ENCODE data around the gene ZNF532.

GRCh38 chr18:59013744-59014143 lies 149.1 kb downstream of the ZNF532 start:
- TF ChIP-seq POLR2AphosphoS5 (IDR thresholded peaks at IDR 0.05; ENCODE audit: borderline replicate concordance, low read depth, low read length) (no peak), EZH2 (IDR thresholded peaks at IDR 0.05) (no peak), FOXP2 (optimal IDR thresholded peaks at IDR 0.05; ENCODE audit: control extremely low read depth, extremely low read length, insufficient read depth) (no peak)

Data from SK-N-MC (cell line).